Small intestine (tissue), 4 donors: Measurements from ENCODE around the gene ASPG. TPM values are rescaled to one million over a fixed set of nuclear protein-coding genes. Genes with fewer than 3 reads are reported as not detected.

Source experiments
- polyA plus RNA-seq, 4 donors: library from polyadenylated mRNA; stranded (reverse) in 3 of 4; unstranded in 1 of 4; fragments of 200-250 nt in 3 of 4; fragments of 120-200 nt in 1 of 4; gene quantifications; one replicate each; pipeline versions ENCODE4 v1.2.1 to v1.2.3, GENCODE V29; 2013
- donor health status: healthy with polysubstance abuse.
- donor health status: Bipolar disorder and iron deficiency.
- donor health status: healthy.

The ASPG gene
- polyA plus RNA-seq, 4 donors = 0.43 to 16.7 (median 2.3) TPM

Other genes starting within 250 kb of the ASPG start
- gene PPP1R13B, start 238.1 kb upstream of the ASPG start, polyA plus RNA-seq = 10 to 100 TPM; 17.8 to 28.1 (median 23.3) TPM
- gene TDRD9, start 157.2 kb upstream of the ASPG start, polyA plus RNA-seq = under 1 TPM; 0.27 to 0.89 (median 0.45) TPM
- not detected for gene RD3L, start 143.2 kb upstream of the ASPG start, polyA plus RNA-seq
- gene KIF26A, start 52.9 kb downstream of the ASPG start, polyA plus RNA-seq = 1 to 10 TPM in 2 of 4 donors, under 1 TPM in 1, not detected in 1; 0.27 to 8.6 (median 4.8) TPM